Posterior cingulate gyrus (tissue), 11 donors: Measurements from ENCODE around the gene CFL1.

Experiments used
- DNase-seq, 10 donors: peaks; one replicate each; pipeline versions ENCODE4 v3.0.0 to v3.0.0-alpha.2; 2020 to 2021; ENCODE audit warnings: mixed read lengths in 3 of 10
- intact Hi-C: fragments of 100-400 bp; cut with DNase I; formaldehyde crosslinking; loops from one replicate; pipeline ENCODE4 v1.15.1; 2023

The CFL1 gene

DNA sequence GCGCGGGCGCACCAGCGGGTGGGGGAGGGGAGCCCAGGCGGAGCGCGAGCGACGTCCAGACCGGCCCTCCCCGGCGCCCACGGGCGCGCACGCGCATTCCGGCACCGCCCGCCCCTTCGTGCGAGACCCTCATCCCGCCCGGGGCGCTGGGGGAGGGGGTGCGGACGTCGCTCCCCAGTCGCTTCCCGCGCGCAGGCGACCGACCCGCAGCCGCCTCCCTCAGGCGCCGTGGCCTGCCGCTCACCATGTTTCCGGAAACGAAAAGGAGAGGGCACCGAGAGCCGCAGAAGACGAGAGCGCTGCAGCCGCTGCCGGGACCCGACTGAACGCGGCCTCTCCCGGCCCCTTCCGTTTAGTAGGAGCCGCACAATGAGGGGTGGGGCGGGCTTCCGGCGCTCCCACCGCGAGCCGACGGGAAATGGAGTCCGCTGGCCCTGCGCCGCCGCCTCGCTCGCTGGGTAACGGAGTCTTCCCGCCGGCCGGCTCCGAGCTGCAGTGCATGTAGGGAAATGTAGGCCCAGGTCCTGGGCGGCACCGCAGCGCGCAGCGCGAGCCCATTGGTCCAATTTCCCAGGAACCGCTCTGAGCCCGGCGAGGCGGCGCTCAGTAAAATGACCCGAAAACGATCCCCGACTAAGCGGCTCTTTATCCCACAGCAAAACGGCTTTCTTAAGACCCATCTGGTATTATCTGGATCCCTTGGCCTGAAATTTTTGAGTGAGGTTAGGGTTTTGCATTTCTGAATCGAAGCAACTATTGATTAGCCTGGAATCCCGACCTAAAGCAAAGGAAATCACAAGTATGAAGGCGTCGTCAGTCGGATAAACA, at the start of gene CFL1:
Gene CFL1 (minus strand): TSS at position 328 of the 828 bp plus-strand sequence. CDS start 81 bp downstream, at position 247.
- DNase-seq, result peak; percentile 96 to 100 (median 98)
- intact Hi-C loops, result loop anchor here (2.0 kb wide), 1 partner anchor 33 kb away; the partner anchor contains the start of gene CCDC85B

DNA sequence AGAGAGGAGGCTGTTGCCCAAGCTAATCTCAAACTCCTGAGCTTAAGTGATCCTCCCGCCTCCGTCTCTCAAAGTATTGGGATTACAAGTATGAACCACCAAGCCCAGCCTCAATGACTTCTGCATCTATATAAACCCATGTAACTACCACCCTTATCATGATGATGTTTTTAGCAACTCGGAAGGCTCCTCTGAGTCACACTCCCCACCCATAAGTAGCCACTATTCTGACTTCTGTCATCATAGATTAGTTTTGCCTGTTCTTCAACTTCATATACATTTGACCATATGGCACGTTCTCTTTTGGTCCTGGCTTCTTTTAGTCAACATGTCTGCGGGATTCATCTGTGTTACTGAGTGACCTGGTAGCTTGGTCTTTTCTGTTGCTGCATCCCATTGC, 48.6 kb upstream of the CFL1 start:
- no peak for DNase-seq
- intact Hi-C loops, result no loop called here

DNA sequence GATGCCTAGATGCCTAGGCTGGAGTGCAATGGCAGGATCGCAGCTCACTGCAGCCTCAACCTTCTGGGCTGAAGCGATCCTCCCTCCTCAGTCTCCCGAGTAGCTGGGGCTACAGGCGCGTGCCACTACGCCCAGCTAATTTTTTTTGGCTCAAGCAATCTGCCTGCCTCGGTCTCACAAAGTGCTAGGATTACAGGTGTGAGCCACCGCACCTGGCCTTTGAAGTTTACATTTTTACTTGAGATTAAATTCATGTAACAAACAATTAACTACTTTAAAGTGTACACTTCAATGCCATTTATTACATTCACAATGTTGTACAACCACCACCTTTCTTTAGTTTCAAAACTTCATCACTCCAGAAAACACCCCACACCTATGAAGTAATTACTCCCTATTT, 45.7 kb upstream of the CFL1 start:
- intact Hi-C loops, result no loop called here

GRCh38 chr11:65903068-65903481, 45.1 kb upstream of the CFL1 start:
- peak in 2 of 10 donors; percentile 12 to 65 for DNase-seq
- intact Hi-C loops, result no loop called here

More for the DNA sequence above, 45.7 kb upstream of the CFL1 start:
- peak in 2 of 10 donors; percentile 13 to 20 for DNase-seq

DNA sequence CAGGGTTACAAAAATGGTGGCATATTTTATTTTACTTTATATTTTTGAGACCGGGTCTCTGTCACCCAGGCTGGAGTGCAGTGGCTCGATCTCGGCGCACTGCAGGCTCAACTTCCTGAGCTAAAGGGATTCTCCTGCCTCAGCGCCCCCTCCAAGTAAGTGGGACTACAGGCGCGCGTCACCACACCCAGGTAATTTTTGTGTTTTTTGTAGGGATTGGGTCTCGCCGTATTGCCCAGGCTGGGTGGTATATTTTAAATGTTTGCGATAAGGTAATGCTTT, 42.9 kb upstream of the CFL1 start:
- intact Hi-C loops, result no loop called here
- DNase-seq, result peak in 2 of 10 donors; percentile 36 to 55

- intact Hi-C loops, result no loop called here
- DNase-seq, result peak in 9 of 10 donors; percentile 36 to 93 (median 60)
Measured at GRCh38 chr11:65900125-65900898, 42.3 kb upstream of the CFL1 start, which contains the start of gene FOSL1. FOSL1 (minus strand) TSS chr11:65900388; CDS start chr11:65900339, 49 bp downstream.

DNA sequence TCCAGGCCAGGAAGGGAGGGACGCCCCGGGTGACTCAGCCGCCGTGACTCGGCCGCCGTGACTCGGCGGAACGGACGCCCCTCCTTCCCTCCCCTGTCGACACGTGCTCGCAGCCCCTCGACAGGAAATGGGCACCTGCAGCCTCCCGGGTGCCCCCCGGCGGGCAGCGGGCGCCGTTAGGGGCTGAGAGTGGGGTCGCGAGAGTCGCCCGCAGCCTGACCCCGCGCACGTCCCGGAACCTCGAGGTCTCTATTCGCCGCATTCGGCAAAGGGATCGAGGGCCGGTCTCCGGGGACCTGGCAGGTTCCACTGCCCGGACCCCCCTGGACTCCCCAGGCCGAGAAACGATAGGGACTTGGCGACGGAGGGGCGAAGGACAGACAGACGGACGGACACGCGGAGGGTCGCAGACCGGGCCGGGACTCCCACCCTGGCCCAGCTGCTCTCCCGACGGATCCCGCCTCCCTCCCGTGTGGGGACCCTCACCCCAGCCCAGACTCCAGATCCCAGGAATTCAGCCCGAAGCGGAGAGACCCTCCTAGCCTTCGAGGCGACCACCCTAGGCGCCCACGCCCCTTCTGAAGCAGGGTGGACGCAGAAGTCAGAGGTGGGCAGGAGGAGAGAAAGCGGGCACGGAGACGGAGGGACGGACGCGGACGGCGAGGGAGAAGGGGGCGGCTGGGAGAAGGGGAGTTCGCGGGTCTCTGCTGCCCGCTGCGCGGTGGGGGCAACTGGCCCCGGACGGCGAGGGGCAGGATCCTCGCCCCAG, 41.6 kb upstream of the CFL1 start:
- intact Hi-C loops, result no loop called here

DNA sequence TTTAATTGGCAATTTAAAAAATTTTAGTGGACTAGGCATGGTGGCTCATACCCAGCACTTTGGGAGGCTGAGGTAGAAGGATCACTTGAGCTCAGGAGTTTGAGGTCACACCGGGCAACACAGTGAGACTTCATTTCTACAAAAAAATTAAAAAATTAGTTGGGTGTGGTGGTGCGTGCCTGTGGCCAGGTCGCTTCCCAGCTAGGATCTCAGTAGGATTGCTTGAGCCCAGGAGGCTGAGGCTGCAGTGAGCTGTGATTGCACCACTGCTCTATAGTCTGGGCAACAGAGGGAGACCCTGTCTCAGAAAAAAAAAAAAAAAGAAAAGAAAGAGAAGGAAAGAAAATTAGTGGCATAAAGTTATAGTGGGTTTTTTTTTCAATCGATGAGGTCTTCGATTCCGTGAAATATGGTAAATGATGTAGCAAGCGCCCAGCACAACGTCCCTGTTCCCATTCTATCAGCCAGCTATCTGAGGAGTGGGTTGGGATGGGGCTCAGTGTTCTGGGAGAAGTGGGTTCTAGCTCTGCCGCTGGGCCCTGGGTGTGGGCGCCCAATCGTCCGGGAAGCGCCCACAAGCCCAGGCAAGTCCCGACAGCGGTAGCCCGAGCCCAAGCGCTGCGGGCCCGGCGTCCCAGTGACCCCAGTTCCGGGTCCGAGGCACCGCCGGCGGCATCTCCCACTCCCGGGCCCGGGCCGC, 40.8 kb upstream of the CFL1 start:
- DNase-seq, result peak in 1 of 10 donors; percentile 12
- intact Hi-C loops, result no loop called here

More for the DNA sequence above, 41.6 kb upstream of the CFL1 start:
- peak in 2 of 10 donors; percentile 73 to 78 for DNase-seq

DNA sequence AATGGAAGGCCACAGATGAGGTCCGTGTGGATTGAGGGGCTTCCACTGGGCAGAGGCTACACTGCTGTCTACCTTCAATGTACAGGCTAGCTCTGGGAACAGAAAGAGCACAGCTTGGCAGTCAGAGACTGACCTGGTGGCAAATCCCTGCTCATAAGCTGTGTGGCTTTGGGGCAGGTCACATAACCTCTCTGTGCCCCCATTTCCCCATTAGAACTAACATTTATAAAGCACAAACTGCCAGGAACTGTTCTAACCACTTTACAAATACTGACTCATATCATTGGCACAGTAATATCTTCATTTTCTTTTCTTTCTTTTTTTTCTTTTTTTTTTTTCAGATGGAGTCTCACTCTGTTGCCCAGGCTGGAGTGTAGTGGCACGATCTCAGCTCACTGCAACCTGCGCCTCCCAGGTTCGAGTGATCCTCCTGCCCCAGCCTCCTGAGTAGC, 39.1 kb upstream of the CFL1 start:
- DNase-seq, result no peak
- intact Hi-C loops, result no loop called here

DNA sequence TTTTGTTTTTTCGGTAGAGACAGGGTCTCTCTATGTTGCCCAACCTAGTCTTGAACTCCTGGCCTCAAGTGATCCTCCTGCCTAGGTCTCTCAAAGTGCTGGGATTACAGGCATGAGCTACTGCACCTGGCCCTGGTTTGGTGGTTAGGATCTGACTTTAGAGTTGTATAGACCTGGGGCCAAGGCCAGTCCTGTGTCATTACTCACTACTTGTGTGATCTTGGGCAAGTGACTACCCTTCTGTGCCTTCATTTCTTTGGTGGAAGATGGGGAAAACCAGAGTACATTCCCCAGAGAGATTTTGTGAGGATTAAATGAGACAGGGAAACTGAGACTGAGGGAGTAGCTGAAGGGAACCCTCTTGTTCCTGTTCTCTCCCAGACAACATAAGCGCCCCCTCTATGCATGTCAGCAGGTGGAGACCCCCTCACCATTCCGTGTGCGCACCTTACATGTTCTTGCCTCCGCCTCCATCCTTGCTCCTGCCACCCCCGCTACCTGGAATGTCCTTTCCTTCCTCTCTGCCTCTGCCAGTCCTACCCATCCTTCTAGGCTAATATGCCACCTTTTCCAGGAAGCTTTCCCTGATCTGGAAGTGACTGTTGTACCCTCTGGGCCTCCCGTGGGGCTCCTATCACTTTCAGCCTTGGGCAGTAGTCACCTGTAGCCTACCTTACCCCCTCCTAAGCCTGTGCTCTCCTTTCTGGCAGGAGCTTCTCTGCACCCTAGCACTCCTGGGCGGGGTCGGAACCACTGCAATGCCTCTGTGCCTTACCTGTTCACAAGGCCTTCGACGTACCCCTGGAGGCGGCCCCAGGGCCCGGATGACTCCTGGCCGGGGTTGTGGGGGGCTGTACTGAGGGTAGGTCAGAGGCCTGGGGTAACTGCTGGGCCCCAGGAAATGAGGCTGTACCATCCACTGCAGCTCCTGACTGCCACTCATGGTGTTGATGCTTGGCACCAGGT, 38.3 kb upstream of the CFL1 start:
- DNase-seq, result peak in 2 of 10 donors; percentile 25 to 48
- intact Hi-C loops, result no loop called here

DNA sequence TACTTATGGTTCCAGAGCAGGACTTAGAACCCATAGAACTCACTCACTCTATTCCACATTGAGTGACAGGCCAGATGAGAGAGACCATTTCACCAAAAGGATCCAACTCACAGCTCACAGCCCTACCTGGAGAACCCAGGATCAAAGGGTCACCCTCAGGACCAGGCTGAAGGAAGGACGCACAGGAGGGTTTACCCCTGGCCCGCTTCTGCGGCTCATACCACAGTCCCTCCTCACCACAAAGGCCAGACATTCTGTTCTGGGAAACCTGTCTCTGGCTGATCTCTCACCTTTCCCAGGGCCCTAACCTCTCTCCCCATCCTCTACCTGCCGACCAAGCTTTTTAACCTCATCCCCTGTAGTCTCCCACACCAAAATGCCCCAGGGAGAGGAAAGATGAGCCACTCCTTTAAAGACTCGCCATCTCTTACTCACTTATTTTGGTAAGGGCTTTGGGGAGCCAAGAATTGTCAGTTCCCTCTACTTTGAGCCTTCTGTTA, 37.6 kb upstream of the CFL1 start:
- intact Hi-C loops, result no loop called here
- peak in 2 of 10 donors; percentile 16 to 28 for DNase-seq

- intact Hi-C loops, result loop anchor here (5.0 kb wide), 1 partner anchor 68 kb away; the partner anchor contains the start of gene SART1
- peak in 1 of 10 donors; percentile 62 for DNase-seq
Measured at GRCh38 chr11:65894034-65894591, 36.1 kb upstream of the CFL1 start.

DNA sequence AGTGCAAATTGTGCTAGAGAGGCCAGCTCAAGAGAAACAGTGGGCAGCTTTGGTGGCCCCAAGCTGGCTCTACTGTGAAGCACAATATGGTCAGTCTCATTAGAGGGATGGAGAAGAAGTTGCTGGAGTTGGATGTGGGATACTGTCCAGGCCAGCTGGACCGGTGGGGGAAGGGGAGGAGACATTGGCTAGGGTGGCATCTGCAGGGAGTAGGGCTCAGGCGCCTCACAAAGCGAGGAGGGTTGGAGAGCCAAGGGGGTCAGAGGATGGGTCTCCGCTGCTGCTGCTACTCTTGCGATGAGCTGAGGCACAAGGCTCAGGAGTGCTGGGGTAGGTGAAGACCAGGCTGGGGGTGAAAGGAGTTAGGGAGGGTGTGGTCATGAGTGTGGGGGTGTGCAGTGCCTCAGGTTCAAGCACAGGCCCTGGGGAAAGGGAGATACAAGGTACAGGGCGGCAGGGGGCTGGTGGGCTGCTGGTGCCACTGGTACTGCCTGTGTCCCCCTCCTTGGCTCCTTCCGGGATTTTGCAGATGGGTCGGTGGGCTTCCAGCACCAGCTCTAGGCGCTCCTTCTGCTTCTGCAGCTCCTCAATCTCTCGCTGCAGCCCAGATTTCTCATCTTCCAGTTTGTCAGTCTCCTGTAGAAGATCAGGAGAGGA, 34.8 kb upstream of the CFL1 start:
- peak in 2 of 10 donors; percentile 75 to 81 for DNase-seq
- intact Hi-C loops, result loop anchor here (1.0 to 5.0 kb wide), 2 partner anchors 28 to 70 kb away; partner anchors contain the start of gene SART1

DNA sequence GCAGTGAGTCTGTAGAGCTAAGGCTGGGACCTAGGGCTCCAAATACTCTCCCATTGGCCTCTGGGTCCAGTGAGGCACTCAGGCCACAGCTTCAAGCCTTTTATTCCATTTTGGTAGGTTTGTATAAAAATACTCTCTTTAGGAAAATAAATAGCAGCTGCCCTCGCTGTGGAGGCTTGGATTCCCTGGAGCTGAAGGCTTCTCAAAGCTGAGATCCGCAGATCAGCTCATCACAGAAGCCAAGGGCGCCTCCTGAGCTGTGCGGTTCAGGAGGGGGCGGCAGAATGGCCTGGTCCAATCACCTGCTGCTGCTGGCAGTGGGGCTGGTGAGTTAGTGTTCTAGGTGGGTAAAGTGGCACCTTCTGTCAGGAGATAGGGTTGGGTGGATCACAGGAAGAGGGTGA, 34.2 kb upstream of the CFL1 start:
- intact Hi-C loops, result loop anchor here (1.0 to 5.0 kb wide), 2 partner anchors 28 to 70 kb away; partner anchors contain the start of gene SART1
- DNase-seq, result peak in 2 of 10 donors; percentile 62 to 82

DNA sequence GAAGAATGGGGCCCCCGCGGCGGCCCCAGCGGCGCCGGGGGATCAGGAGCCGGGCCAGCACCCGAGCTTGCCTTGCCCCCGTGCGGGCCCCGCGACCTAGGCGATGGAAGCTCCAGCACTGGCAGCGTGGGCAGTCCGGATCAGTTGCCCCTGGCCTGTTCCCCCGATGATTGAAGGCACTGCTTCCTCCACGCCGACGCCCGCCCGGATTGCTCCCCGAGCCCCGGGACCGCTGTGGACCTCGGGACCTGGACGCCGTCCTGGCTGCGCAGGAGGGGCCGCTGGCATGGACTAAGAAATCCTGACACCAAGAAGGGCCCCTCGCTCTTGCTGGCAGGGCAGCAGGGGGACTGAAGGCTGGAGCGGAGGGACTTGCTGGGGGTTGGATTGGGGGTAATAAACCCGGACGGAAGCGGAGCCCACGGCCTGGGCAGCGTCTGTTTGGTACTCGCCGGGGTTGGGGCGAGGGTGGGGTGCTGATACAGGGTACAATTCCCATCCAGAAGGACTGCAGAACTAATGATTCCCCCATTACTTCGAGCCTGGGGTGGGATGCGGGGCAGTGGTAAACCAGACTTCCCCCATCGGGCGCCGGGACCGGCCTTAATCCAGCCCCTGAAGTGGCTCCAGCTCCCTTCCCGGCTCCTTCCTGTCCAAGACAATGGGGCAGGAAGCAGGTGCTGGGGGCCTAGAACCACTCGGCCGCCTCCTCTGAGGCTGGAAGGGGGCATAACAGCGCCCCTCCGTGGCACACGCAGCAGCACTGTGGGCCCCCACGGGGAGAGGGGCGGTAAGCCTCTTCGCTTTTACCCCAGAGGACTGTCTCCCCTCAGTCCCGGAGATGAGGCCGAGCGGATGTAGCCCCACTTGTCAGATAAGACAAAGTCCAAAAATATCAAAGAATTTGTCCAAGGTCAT, 33.5 kb upstream of the CFL1 start:
- intact Hi-C loops, result loop anchor here (1.0 to 5.0 kb wide), 3 partner anchors 29 to 71 kb away; partner anchors contain the start of genes CFL1 and SART1
- peak in 2 of 10 donors; percentile 76 to 83 for DNase-seq
